CD4-positive, CD25-positive, alpha-beta regulatory T cell (primary cell): ENCODE measurements around the gene IL1RAPL1. TPM values are rescaled to one million over a fixed set of nuclear protein-coding genes. Genes with fewer than 3 reads are reported as not detected.

ENCODE experiments used
- ATAC-seq, 2 donors: fragments of 150-1000 bp; cut with Tn5 transposase; one replicate each; pipeline ENCODE4 v1.10.0; 2021; ENCODE audit warnings: low read depth in 2 of 2, moderate number of reproducible peaks in 2 of 2, moderate library complexity in 1 of 2
- DNase-seq, 3 donors: peaks; one replicate each; pipeline versions ENCODE4 v3.0.0 to v3.0.0-alpha.2; 2012 to 2022; ENCODE audit warnings: mixed read lengths in 1 of 3
- H3K27ac ChIP-seq: one replicate; pipeline ENCODE4 v1.7.0; 2013; ENCODE audit warnings: mild to moderate bottlenecking, low read length; ENCODE audit not compliant: insufficient read depth, poor library complexity, severe bottlenecking
- H3K27me3 ChIP-seq: one replicate; pipeline ENCODE4 v1.7.0; 2013; ENCODE audit warnings: low read length; ENCODE audit not compliant: control insufficient read depth, insufficient read depth
- H3K36me3 ChIP-seq: one replicate; pipeline ENCODE4 v1.7.0; 2013; ENCODE audit warnings: mild to moderate bottlenecking, low read length, moderate library complexity; ENCODE audit not compliant: control insufficient read depth, insufficient read depth
- H3K4me1 ChIP-seq: 2 replicates; pipeline ENCODE4 v1.7.0; 2013; ENCODE audit warnings: mild to moderate bottlenecking, low read length; ENCODE audit not compliant: insufficient read depth, control insufficient read depth, poor library complexity, severe bottlenecking
- H3K4me3 ChIP-seq: one replicate; pipeline ENCODE4 v1.7.0; 2013; ENCODE audit warnings: low read depth, mild to moderate bottlenecking, low read length, moderate library complexity
- H3K9me3 ChIP-seq, 2 experiments: 1 replicate in 1 of 2; 2 replicates in 1 of 2; pipeline ENCODE4 v1.7.0; 2013; ENCODE audit warnings: low read length in 2 of 2, mild to moderate bottlenecking in 1 of 2, moderate library complexity in 1 of 2; ENCODE audit not compliant: control insufficient read depth in 2 of 2
- H3K27ac Mint-ChIP-seq, 3 donors: one replicate each; pipeline ENCODE4 v1.8.0; 2020 to 2022; ENCODE audit warnings: mild to moderate bottlenecking in 3 of 3, mixed read lengths in 3 of 3, moderate library complexity in 2 of 3
- H3K27me3 Mint-ChIP-seq: one replicate; pipeline ENCODE4 v1.8.0; 2022; ENCODE audit warnings: mild to moderate bottlenecking, mixed read lengths
- H3K36me3 Mint-ChIP-seq: one replicate; pipeline ENCODE4 v1.8.0; 2020; ENCODE audit warnings: mixed read lengths
- H3K4me1 Mint-ChIP-seq, 4 donors: one replicate each; pipeline ENCODE4 v1.8.0; 2020 to 2022; ENCODE audit warnings: mixed read lengths in 4 of 4, mild to moderate bottlenecking in 1 of 4
- H3K4me3 Mint-ChIP-seq, 4 donors: one replicate each; pipeline ENCODE4 v1.8.0; 2020 to 2022; ENCODE audit warnings: mild to moderate bottlenecking in 4 of 4, mixed read lengths in 4 of 4, moderate library complexity in 3 of 4
- H3K9me3 Mint-ChIP-seq, 7 donors: one replicate each; pipeline ENCODE4 v1.8.0; 2020 to 2022; ENCODE audit warnings: mixed read lengths in 7 of 7, mild to moderate bottlenecking in 3 of 7, moderate library complexity in 2 of 7
- polyA plus RNA-seq, 4 donors: library from polyadenylated mRNA; unstranded; fragments of 300-500 nt; fragmentation: Illumina TruSeq; gene quantifications; one replicate each; pipeline ENCODE4 v1.2.3, GENCODE V29; 2021
- total RNA-seq: library from RNA; stranded (reverse); gene quantifications from one replicate; pipeline ENCODE4 v1.2.3, GENCODE V29; 2022

The IL1RAPL1 gene
- total and polyA plus RNA-seq, 5 donors from 2014 or later, result not detected

DNA sequence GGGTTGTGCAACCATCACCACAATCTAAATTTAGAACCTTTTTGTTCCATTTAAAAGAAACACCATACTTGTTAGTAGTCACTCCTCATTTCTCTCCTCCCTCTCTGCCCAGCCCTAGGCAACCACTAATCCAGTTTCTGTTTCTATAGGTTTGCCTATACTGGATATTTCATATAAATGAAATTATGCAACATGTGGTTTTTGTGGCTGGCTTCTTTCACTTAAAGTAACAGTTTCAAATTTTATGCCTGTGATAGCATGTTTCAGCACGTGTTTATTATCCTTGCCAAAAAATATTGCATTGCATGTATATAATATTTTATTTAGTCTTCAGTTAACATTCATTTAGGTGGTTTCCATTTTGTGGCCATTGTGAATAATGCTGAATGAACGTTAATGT lies 437.6 kb downstream of the IL1RAPL1 start:
- no peak overlapping the region for H3K27ac ChIP-seq
- H3K4me3 ChIP-seq, result no peak overlapping the region
- Mint-ChIP-seq H3K27me3 (no peaks in the 10 kb centered on the region), H3K4me1 (no peaks in the 10 kb centered on the region), H3K4me3 (no peak overlapping the region), H3K36me3 (no peaks in the 10 kb centered on the region), H3K9me3 (peaks cover 0 to 10% (median 4%) of the 10 kb centered on the region in 7 donors), H3K27ac (no peak overlapping the region)
- ATAC-seq, result no peak
- H3K36me3 ChIP-seq, result no peaks in the 10 kb centered on the region
- no peaks in the 10 kb centered on the region for H3K4me1 ChIP-seq
- DNase-seq, result no peak
- no peaks in the 10 kb centered on the region for H3K27me3 ChIP-seq
- H3K9me3 ChIP-seq, result no peaks in the 10 kb centered on the region

GRCh38 chrX:29039501-29039900 lies 452.3 kb downstream of the IL1RAPL1 start:
- Mint-ChIP-seq H3K9me3 (peaks cover 0 to 4% (median 2%) of the 10 kb centered on the region in 7 donors), H3K27ac (no peak overlapping the region), H3K4me1 (no peaks in the 10 kb centered on the region), H3K4me3 (no peak overlapping the region), H3K27me3 (no peaks in the 10 kb centered on the region), H3K36me3 (no peaks in the 10 kb centered on the region)
- no peaks in the 10 kb centered on the region for H3K9me3 ChIP-seq
- no peaks in the 10 kb centered on the region for H3K27me3 ChIP-seq
- ATAC-seq, result no peak
- H3K4me3 ChIP-seq, result no peak overlapping the region
- no peaks in the 10 kb centered on the region for H3K4me1 ChIP-seq
- no peak overlapping the region for H3K27ac ChIP-seq
- DNase-seq, result no peak
- no peaks in the 10 kb centered on the region for H3K36me3 ChIP-seq

GRCh38 chrX:29040160-29040559 lies 452.9 kb downstream of the IL1RAPL1 start:
- DNase-seq (no peak), ATAC-seq (no peak)
- no peaks in the 10 kb centered on the region for H3K27me3 ChIP-seq
- H3K9me3 Mint-ChIP-seq, result peaks cover 0 to 4% (median 4%) of the 10 kb centered on the region in 7 donors
- no peaks in the 10 kb centered on the region for H3K9me3 ChIP-seq
- H3K4me3 Mint-ChIP-seq, result no peak overlapping the region
- no peaks in the 10 kb centered on the region for H3K4me1 ChIP-seq
- H3K4me3 ChIP-seq, result no peak overlapping the region
- H3K27ac Mint-ChIP-seq, result no peak overlapping the region
- no peaks in the 10 kb centered on the region for H3K36me3 ChIP-seq
- no peaks in the 10 kb centered on the region for H3K4me1 Mint-ChIP-seq
- H3K27me3 Mint-ChIP-seq, result no peaks in the 10 kb centered on the region
- H3K27ac ChIP-seq, result no peak overlapping the region
- no peaks in the 10 kb centered on the region for H3K36me3 Mint-ChIP-seq

- no peaks in the 10 kb centered on the region for H3K27me3 ChIP-seq
- DNase-seq, result no peak
Measured at GRCh38 chrX:29042341-29042740, 455.1 kb downstream of the IL1RAPL1 start.

DNA sequence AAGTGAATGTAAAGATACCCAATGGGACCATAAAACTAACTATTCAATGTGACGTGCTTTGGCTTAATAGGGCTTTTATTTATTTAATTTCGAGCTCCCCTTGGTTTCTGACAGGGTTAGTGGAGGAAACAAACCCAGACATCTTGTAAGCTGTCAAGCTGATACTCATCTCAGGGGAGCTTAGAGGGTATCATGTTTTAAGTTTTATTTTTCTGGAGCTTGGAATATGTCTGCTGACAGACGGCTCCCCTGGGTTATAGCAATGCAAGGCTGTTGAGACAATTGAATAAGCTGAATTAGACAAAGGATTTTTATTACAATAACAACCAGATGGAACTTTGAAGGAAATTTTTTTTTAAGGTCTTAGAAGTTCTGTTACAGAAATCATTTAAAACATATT lies 456.5 kb downstream of the IL1RAPL1 start:
- Mint-ChIP-seq H3K27ac (no peak overlapping the region), H3K27me3 (no peaks in the 10 kb centered on the region), H3K36me3 (no peaks in the 10 kb centered on the region), H3K4me1 (no peaks in the 10 kb centered on the region), H3K9me3 (peaks cover 0 to 8% (median 5%) of the 10 kb centered on the region in 7 donors), H3K4me3 (no peak overlapping the region)
- ATAC-seq, result no peak
- Histone ChIP-seq H3K4me1 (no peaks in the 10 kb centered on the region), H3K9me3 (no peaks in the 10 kb centered on the region), H3K4me3 (no peak overlapping the region), H3K36me3 (no peaks in the 10 kb centered on the region), H3K27ac (no peak overlapping the region), H3K27me3 (no peaks in the 10 kb centered on the region)
- DNase-seq, result no peak

More at GRCh38 chrX:29042341-29042740, 455.1 kb downstream of the IL1RAPL1 start:
- Mint-ChIP-seq H3K36me3 (no peaks in the 10 kb centered on the region), H3K4me1 (no peaks in the 10 kb centered on the region), H3K27me3 (no peaks in the 10 kb centered on the region), H3K4me3 (no peak overlapping the region), H3K27ac (no peak overlapping the region), H3K9me3 (peaks cover 0 to 7% (median 3%) of the 10 kb centered on the region in 7 donors)
- ATAC-seq, result no peak
- Histone ChIP-seq H3K9me3 (no peaks in the 10 kb centered on the region), H3K36me3 (no peaks in the 10 kb centered on the region), H3K4me1 (no peaks in the 10 kb centered on the region), H3K27ac (no peak overlapping the region), H3K4me3 (no peak overlapping the region)

DNA sequence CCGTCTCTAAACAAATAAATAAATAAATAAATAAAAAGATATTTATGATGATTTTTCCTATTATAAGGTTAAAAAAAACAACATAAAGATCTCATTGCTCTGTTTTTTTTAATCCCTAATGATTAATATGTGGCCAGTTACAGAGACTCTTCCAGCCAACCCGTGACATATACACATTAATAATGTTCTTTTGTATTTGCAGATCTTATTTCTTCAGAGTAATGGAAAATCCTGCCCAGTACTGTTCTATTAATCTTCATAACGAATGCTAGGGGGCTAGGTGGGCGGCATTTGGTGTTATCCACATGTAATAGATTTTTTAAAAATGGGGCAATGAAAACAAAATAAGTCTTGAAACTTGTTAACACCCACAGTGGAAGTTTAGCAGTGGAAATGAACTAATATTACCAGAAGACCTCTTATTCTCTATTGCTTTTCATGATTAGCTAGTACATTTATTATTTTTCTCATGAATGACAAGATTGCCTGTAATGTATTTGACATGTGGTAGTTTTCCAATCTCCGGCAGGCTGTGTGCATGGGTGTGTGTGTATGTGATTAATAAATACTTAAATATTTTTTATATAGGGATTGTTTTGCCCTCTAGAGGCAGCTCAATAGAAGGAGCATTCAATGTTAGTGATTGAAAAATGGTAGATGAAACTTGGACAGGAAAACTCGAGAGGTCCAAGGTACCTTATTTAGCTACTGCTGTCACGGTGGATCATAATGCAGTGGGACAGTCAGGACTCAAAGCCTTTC lies 457.4 kb downstream of the IL1RAPL1 start:
- H3K36me3 ChIP-seq, result no peaks in the 10 kb centered on the region
- peaks cover 0 to 2% of the 10 kb centered on the region in 2 experiments for H3K9me3 ChIP-seq
- Mint-ChIP-seq H3K27ac (no peak overlapping the region), H3K4me1 (no peaks in the 10 kb centered on the region), H3K4me3 (no peak overlapping the region), H3K9me3 (peaks cover 0 to 8% (median 5%) of the 10 kb centered on the region in 7 donors), H3K36me3 (no peaks in the 10 kb centered on the region), H3K27me3 (no peaks in the 10 kb centered on the region)
- H3K27me3 ChIP-seq, result no peaks in the 10 kb centered on the region
- DNase-seq (no peak), ATAC-seq (no peak)
- H3K4me1 ChIP-seq, result no peaks in the 10 kb centered on the region
- H3K4me3 ChIP-seq, result no peak overlapping the region
- no peak overlapping the region for H3K27ac ChIP-seq

DNA sequence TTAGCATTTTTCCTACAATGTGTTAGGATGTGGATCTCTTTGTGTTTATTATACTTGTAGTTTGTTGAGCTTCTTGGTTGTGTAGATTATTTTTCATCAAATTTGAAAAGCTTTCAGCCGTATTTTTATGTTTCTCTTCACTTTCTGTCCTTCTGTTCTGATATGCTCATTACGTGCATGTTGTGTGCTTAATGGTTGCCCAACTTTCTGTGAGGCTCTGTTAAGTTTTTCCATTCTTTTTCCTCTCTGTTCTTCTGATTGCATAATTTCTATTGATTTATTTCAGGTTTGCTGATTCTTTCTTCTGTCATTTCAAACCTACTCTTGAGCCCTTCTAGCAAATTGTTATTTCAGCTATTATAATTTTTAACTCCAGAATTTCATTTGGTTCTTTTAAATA lies 478.2 kb downstream of the IL1RAPL1 start:
- H3K27me3 Mint-ChIP-seq, result no peaks in the 10 kb centered on the region
- H3K4me1 Mint-ChIP-seq, result no peaks in the 10 kb centered on the region
- H3K36me3 Mint-ChIP-seq, result no peaks in the 10 kb centered on the region
- ATAC-seq (no peak), DNase-seq (no peak)
- H3K4me3 Mint-ChIP-seq, result no peak overlapping the region
- peaks cover 0 to 3% of the 10 kb centered on the region in 2 experiments for H3K9me3 ChIP-seq
- H3K9me3 Mint-ChIP-seq, result peaks cover 0 to 5% (median 1%) of the 10 kb centered on the region in 7 donors
- no peak overlapping the region for H3K27ac ChIP-seq
- H3K4me1 ChIP-seq, result no peaks in the 10 kb centered on the region
- no peaks in the 10 kb centered on the region for H3K27me3 ChIP-seq
- no peak overlapping the region for H3K27ac Mint-ChIP-seq
- H3K36me3 ChIP-seq, result no peaks in the 10 kb centered on the region
- no peak overlapping the region for H3K4me3 ChIP-seq

DNA sequence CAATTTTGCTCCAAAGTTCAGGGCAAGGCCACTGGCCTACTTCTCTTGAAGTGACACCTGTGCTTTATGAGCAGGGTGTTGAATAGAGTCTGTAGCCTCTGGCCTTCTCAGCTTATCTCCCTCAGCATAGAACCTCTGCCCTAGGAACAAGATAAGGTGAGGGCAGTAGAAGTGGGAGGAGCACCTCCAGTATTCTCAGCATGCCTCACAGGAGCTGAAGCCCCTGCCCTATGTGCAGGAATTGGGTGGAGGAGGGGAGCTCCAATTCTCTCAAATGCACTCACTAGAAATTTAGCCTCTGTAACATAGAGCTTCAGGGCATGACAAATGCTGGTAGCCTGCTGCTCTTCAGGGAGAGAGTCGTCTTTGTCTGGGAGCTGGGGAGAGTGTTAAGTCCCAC lies 479.3 kb downstream of the IL1RAPL1 start:
- H3K27me3 ChIP-seq, result no peaks in the 10 kb centered on the region
- H3K36me3 Mint-ChIP-seq, result no peaks in the 10 kb centered on the region
- H3K36me3 ChIP-seq, result no peaks in the 10 kb centered on the region
- DNase-seq (no peak), ATAC-seq (no peak)
- no peak overlapping the region for H3K4me3 Mint-ChIP-seq
- H3K27ac Mint-ChIP-seq, result no peak overlapping the region
- H3K9me3 Mint-ChIP-seq, result peaks cover 0 to 5% (median 1%) of the 10 kb centered on the region in 7 donors
- no peaks in the 10 kb centered on the region for H3K4me1 ChIP-seq
- H3K27me3 Mint-ChIP-seq, result no peaks in the 10 kb centered on the region
- H3K27ac ChIP-seq, result no peak overlapping the region
- H3K9me3 ChIP-seq, result peaks cover 0 to 3% of the 10 kb centered on the region in 2 experiments
- H3K4me1 Mint-ChIP-seq, result no peaks in the 10 kb centered on the region
- H3K4me3 ChIP-seq, result no peak overlapping the region
